Measurements from ENCODE around the gene PATE1.
"Not testable (repeated sequence)": the region's sequence is repeated elsewhere in the genome, so short reads cannot be mapped to it uniquely, and the experiment has no call there.

PATE1 gene, protein sequence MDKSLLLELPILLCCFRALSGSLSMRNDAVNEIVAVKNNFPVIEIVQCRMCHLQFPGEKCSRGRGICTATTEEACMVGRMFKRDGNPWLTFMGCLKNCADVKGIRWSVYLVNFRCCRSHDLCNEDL

DNA sequence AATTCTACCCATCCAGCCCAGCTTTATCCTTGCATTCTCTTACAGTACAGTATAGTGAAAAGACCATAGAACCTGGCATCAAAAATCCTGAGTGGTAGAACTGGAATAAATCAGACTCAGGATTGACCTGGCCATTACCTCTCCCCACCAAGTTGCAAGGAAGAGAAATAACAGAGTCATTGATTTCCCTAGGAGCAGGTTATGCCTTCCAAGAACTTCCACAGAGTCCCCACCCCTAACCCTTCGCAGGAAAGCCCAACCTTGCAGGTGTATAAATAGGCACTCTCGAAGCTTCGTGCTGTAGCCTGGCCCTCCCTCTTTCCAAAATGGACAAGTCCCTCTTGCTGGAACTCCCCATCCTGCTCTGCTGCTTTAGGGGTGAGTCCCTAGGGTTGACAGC is at the start of gene PATE1:
Gene PATE1 (plus strand): TSS at position 301 of the 400 bp plus-strand sequence. CDS start 26 bp downstream, at position 327.
- DNase-seq, result no peak

DNA sequence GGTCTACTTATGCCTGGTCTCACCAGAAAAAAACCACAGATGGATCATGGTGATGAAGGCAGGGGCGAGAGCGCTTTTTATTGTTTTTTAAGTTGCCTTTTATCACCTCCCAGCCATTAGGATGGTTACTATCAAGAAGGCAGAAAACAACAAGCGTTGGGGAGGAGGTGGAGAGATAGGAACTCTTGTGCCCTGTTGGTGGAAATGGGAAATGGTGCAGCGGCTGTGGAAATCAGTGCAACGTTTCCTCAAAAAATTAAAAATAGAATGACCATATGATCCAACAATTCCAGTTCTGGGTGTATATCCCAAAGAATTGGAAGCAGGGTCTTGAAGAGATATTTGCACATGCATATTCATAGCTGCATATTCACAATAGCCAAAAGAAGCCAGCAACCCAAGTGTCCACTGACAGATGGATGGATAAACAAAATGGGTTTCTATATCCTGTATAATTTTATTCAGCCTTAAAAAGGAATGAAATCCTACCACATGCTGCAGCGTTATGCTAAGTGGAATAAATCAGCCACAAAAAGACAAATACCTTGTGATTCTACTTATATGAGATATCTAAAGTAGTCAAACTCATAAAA is 45.0 kb upstream of the PATE1 start:
- DNase-seq, result no peak

DNA sequence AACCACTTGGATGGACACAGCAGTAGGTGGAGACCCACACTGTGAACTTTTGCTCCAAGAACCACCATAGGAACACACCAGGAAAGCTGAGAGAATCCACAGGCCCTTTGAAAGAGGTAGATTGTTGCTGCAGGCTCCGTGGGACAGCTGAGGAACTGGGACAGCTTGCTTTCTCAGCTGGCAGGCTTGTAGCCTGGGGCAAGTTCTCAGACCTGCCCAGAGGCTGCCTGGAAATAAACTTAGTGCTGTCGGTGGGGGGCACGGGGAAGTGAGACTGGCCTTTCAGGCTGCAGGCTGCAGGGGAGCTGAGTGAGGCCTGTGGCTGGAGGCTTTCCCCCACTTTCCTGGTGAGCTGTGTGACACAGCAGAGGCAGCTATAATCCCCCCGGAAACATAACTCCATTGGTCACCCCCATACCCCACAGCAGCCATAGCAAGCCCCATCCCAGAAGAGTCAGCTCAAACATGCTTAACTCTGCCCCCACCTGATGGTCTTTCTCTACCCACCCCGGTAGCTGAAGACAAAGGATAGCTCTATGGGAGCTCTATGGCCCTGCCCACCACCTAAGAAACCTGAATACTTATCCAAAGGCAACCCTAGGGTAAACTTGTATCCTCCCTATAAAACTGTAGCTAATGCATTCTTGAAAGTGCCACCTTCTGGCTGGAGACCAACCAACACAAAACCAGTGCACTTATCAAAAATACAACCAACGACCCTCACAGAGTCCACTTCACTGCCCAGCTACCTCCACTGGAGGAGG is 44.0 kb upstream of the PATE1 start:
- no peak for DNase-seq

DNA sequence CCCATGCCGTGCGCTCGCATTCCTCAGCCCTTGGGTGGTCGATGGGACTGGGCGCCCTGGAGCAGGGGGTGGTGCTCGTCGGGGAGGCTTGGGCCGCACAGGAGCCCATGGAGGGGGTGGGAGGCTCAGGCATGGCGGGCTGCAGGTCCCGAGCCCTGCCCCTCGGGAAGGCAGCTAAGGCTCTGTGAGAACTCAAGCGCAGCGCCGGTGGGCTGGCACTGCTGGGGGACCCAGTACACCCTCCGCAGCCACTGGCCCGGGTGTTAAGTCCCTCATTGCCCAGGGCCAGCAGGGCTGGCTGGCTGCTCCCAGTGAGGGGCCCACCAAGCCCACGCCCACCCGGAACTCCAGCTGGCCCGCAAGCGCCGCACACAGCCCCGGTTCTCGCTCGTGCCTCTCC is 41.4 kb upstream of the PATE1 start:
- not testable (repeated sequence) for DNase-seq

DNA sequence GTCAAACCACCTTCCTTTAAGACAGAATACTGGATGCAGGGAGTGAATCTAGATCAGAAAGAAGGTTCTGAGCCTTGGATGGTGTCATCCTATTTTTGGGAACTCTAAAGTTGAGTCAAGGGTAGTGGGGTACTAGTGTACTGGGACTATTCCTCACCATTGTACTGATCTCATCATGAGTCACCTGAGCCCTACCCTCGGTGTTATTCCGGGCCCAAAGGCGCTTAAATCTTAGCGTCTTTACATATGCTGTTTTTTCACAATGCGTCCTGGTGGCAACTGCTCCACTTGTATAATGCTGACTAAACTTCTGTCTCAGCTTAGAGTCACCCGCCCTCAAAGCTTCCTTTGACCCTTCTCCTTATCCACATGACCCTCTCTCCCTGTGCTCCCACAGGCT is 25.3 kb upstream of the PATE1 start:
- no peak for DNase-seq

DNA sequence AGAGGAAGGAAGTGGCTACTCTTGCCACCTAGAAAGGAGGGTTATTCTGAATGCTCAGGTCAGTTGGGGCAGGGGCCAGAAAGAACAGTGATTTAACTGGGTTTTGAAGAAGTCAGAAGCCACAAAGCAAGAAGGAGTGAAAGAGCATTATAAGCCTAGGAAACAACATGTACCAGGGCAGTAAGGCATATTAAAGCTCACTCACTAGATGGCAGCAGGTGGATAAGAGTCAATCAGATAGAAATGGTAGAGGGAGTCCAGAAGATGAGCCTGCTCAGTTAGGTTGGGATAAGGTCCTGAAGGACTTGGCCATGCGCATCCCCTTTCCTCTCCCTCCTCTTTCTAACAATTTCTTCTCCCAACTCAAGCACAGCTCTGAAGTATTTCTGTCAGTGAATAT is 22.0 kb upstream of the PATE1 start:
- no peak for DNase-seq

DNA sequence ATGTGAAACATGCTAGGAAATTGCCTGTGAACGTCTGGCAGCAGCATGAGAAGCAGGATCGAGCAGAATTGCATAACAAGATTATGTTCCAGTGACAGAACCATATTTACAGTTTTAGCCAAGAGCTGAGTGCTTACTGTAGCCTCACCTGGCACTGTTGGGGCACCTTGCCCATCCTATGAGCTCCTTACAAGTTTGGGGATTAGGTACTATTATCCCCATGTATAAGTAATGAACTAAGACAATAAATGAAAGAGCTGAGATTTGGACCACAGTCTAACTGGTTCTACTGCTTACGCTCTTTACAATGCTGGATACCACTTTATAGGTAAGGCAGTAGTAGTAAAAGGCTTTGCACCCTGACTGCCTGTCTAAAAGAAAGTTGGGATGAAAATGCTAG is 17.1 kb upstream of the PATE1 start:
- no peak for DNase-seq

DNA sequence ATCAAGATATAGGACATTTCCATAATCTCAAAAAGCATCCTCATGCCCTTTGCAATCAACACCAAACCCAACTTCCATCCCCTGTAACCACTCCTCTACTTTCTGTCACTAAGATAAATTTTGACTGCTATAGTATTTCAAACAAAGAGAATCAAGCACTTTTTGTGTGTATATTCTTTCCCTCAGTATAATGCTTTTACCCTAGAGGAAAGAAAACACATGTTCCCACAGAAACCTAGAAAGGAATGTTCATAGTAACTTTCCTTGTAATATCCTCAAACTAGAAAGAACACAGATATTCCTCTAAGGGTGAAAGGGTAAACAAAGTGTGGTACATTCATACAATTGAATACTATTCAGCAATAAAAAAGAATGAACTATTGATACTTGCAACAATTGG is 5.5 kb upstream of the PATE1 start:
- DNase-seq, result no peak

DNA sequence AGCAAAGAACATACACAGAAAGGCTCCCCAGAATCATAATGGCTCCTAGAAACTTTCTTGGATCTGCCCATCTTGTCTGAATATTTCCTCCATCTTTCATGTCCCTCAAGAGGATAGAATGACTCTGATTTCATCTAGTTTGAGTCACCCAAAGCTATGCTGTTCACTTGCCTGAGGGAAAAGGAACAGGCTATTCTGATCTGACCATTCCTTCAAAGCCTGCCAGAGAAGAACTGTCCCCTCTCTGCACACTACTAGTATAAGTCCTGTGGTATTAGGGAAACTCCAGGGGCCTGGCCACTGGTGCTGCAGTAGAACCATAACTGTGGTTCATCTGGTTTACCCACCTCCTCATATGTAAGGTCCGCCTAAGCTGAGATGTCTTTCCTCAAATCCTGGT is 2.4 kb upstream of the PATE1 start:
- no peak for DNase-seq

DNA sequence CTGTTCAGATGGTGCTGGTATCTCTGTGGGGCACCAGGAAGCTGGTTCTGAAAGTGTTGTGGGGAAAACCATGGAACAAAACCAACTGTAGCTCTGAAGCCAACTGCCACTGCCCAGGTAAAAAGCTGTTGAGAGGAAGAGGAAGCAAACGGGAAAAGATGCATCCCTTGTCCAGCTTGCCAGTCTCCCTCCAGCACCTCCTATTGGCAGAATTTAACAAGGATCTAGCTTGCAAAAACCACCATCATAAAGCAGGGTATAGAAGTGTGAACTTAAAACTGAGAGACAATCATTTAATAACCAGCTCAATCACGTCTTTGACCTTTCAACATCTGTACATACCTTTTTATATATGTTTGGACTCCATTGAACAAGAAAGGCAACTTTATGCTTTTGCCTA is 4.5 kb downstream of the PATE1 start:
- DNase-seq, result no peak

DNA sequence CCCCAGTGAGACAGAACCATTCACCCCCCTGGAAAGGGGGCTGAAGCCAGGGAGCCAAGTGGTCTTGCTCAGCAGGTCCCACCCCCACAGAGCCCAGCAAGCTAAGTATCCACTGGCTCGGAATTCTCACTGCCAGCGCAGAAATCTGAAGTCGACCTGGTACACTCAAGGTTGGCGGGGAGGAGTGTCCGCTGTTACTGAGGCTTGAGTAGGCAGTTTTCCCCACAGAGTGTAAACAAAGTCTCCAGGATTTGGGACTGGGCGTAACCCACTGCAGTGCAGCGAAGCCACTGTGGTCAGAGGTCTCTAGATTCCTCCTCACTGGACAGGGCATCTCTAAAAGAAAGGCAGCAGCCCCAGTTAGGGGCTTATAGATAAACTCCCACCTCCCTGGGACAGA is 10.0 kb downstream of the PATE1 start:
- DNase-seq, result no peak

DNA sequence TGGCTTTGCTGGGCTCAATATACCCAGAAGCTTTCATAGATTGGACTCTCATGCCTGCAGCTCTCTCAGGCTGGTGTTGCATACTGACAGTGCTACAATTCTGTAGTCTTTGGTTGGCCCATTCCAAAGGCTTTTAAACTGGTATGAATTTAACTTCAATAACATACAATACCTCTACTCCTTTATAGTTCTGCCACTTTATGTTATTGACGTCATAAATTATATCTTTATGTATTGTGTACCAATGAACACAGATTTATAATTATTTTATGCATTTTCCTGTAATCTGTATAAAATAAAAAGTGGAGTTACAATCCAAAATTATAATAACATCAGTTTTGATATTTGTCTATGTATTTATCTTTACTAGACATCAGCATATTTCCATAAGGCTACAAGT is 16.4 kb downstream of the PATE1 start:
- no peak for DNase-seq

DNA sequence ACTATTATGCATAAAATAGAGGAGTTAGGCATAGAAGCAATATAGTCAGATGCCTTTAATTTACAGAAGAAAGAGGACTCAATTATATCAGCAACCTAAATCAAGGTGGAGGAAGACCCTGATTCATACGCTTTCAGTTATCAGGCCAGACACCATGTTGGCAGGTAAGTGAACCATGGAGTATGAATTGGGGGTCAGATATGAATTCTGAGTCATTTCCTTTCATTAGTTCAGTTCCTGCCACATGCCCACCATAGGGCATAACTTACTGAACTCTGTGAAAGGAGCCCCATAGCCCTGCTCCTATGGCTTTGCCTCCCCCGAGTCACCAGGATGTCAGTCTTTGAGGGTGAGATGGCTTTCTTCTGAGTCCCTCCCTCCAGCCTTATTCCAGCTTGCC is 17.4 kb downstream of the PATE1 start:
- DNase-seq, result no peak

DNA sequence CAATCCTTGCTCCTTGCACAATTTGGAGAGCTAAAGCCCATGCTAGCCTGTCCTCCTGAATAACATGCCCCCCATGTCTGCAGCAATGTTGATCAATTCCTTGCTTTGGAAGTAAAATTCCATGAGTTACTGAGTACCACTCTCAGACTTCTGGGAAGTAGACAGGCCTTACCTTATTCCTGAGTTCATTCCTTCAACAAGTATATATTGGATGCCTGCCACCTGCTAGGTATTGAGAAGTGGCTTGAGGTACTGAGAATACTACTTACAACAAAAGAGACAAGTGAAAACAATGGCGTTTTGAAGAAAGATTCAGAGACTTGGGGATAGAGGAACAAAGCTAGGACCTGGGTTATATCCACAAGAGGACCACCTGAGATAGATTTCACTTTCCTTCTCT is 20.2 kb downstream of the PATE1 start:
- DNase-seq, result no peak

DNA sequence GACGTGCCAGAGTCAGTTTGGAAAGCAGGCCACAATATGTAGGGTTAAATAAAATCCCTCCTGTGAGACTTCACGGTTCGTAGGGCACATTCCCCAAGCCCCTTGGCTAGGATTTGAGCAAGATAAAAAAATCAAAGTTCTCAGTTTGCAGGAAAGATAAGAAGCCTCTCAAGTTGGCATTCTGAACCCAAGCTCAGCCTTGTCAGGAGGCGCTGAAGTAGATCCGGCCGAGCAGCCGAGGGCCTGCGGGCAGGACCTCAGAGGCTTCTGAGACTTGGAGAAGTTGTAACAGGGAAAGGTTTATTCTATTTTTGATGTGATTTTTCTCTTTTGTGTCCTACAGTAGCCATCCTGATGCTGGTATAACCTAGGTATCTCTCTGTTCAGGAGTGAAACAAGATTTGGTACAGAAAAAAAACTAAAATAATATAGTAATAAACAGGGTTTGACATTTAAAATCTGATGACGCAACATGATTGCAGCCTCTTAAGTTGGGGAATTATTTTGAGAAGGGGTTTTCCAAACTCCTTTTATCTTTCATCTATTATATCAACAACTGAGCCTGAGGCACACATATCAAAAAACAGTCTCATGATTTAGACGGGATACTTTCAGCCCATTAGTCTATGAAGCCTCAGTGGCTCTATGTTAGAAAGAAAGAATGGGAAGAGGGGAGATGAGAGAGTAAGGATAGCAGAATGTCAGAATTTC is 22.4 kb downstream of the PATE1 start:
- DNase-seq, result no peak

DNA sequence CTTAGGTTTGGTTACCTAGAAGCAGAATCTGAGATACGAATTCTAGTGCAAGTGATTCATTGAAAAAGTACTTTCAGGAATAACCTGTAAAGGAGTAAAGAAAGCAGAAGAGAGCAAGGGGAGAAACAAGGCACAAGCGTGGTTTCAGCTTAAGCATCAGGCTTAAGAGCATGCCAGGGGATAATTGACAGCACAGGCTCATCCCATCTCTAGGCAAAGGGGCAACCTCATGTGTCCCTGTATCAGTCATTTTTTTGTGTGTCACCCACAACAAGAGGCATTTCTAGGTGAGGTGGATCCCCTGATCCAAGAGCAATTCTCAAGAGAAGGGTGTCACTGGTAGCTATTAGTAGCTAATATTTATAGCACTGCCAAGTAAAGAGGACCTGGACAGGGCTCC is 24.5 kb downstream of the PATE1 start:
- no peak for DNase-seq

DNA sequence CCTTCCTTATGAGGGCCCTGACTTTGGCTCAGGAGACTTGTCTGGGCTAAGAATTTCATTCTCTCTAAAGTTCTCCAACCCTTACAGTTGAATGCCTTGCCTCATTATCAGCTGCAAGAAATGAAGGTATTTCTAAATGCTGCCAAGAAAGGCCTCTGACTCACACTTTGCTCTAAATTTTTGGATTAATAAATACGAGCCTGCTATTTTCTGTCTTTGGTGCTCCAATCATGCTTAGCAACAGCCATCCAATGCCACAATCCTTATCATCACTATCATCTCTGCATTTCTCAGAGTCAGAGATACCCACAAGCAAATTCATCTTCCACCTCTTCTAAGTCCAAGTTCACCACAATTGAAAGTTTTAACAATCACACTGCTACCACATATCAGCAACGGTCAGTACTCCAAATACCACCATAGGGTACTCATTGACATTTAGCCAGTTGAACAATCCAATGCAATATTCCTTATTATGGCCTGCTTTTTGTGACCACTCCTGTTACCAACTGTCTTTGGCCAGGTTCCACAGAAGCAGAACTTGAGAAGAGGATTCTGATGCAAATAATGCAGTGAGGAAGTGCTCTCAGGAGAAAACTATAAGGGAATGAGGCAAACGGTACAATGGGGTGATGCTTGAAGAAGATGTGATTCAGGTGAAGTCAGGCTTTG is 26.9 kb downstream of the PATE1 start:
- no peak for DNase-seq

DNA sequence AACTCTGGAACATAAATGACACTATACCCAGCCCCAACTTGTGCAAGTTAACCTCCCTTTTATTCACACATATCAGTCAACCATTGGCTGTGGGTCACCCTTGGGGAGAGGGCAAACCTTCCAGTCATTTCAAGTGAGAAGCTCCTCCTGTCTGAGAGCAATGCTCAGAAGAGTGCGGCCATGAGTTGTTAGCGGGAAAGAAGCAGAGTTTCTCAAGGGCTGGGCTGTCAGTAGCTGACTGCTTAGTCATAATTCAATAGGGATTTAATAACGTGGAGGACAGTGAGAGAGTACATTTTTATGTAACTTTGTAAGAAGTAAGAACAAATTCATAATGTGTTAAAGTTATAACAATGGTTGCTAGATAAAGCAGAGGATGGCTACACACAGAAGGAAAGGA is 27.4 kb downstream of the PATE1 start:
- no peak for DNase-seq

DNA sequence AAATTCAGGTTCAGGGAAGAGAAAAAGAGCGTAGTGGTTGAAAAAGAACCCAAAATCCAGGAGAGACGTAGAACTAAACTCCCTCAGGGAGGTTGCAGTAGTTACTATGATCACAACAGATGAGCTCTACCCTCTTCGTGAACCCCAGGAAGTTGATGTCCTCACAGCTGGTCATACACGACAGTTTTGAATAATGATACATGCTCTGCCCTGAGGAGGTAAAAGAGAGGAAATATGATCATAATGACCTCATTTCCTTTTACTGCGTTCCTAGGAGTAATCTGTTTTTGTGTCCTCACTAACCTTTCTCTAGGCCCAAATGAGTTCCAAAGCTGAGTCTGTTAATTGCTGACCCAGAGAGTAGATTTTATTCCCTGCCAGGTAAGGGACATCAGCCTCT is 31.2 kb downstream of the PATE1 start:
- DNase-seq, result no peak

DNA sequence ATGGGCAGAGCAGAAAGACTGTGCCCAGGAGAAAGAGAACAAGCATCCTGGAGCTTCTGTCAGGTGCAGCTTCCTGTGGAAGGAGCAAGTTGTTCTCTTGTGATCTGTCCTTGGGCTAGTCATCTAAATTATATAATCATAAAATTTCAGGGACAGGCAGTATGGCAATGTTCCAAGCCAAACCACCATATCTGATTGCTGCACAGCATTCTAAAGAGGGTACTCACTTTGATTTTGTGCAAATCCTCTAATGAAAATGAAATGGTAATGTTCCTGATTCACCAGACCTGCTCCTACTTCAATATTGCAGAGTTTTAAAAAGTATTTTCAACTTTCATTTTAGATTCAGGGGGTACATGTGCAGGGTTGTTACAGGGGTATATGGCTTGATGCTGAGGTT is 32.6 kb downstream of the PATE1 start, which contains the start of gene PATE2:
Gene PATE2 (minus strand): TSS at position 101 of the 400 bp plus-strand sequence. CDS start 55 bp downstream, at position 46.
- DNase-seq, result no peak

DNA sequence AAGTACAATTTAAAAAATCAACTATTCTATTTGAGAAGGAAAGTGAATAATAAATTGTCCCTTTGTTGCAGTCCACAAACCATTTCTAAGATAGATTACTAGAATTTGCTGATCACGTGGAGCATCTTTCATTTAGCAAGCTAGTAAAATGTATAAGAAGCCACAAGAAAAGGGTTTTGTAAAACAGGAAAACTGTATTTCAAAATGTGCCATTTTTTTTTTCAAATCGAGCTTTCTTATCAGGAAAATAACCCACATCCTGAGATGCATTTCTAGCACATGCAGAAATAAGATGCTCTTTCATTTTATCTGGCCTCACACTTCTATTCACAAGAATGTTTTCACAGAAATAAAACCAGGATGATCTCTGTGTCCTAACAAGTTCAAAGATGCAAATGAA is 38.6 kb downstream of the PATE1 start:
- no peak for DNase-seq

DNA sequence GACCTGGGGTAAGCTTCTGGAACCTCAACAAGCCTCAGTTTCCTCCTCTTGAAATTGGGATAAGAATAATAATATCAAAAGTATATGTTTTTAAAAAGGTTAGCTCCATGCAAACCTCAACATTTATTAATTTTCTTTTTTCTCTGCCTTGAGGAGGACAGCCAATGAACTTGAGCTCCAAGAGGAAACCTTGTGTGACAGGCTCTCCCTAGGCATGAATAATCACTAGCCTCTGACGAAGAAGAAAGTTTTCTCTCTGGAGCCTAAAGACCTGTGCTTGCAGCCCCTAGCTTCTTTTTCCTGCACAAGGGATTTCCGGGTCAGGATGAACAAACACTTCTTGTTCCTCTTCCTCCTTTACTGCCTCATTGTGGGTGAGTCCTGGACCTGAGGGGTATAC is 41.7 kb downstream of the PATE1 start, which contains the start of gene PATE3:
Gene PATE3 (plus strand): TSS at position 301 of the 400 bp plus-strand sequence. CDS start 25 bp downstream, at position 326.
- DNase-seq, result no peak

DNA sequence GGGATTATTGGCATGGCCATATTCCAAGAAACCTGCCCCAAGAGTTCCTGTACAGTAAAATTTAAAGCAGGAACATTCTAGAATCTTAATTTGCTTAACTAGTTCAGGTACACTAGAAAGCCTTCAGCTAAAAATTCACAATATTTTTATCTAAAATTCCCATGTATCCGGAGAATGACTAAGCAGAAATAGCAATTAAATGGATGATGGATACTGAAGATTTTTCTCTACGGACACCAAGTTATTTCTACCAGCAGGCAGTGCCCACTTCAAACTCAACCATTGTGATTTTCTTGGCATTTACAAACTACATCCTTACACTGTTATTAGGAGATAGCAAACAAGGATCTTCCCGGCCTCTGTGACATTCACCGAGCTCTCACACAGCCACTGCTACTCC is 44.7 kb downstream of the PATE1 start:
- no peak for DNase-seq
